SK-N-SH treated with all-trans-retinoic acid at 6 μM for 48 hours (cell line): ENCODE results near the gene KCNH1.

Experiments
- ARNTL ChIP-seq: fragments of 450-650 bp; formaldehyde crosslinking; IDR thresholded peaks from 2 replicates; pipeline ENCODE4 v1.5.0; 2020; ENCODE audit warnings: low read depth, mild to moderate bottlenecking, moderate library complexity, borderline replicate concordance
- CREB5 ChIP-seq: fragments of 250-450 bp; sonication (Bioruptor Pico); IDR thresholded peaks from 2 replicates; pipeline ENCODE4 v1.5.1; 2020; ENCODE audit warnings: low read depth, mild to moderate bottlenecking, moderate library complexity
- CSDC2 ChIP-seq: fragments of 250-450 bp; sonication (Bioruptor Pico); IDR thresholded peaks from 2 replicates; pipeline ENCODE4 v1.5.0; 2020; ENCODE audit warnings: mild to moderate bottlenecking, moderate library complexity
- ESRRG ChIP-seq: fragments of 250-450 bp; sonication (Bioruptor Pico); IDR thresholded peaks from 2 replicates; pipeline ENCODE4 v1.6.1; 2021; ENCODE audit warnings: mild to moderate bottlenecking
- ISL1 ChIP-seq: fragments of 250-450 bp; sonication (Bioruptor Pico); IDR thresholded peaks from 2 replicates; pipeline ENCODE4 v2.1.2; 2022; ENCODE audit warnings: mild to moderate bottlenecking, moderate library complexity
- OSR1 ChIP-seq: fragments of 250-450 bp; sonication (Bioruptor Pico); IDR thresholded peaks from 2 replicates; pipeline ENCODE4 v1.8.0; 2022; ENCODE audit warnings: moderate library complexity, mild to moderate bottlenecking, inconsistent platforms
- PATZ1 ChIP-seq: fragments of 250-450 bp; sonication (Bioruptor Pico); IDR thresholded peaks from 2 replicates; pipeline ENCODE4 v1.8.0; 2020; ENCODE audit warnings: mild to moderate bottlenecking, moderate library complexity, borderline replicate concordance
- TCF4 ChIP-seq: fragments of 250-450 bp; sonication (Bioruptor Pico); IDR thresholded peaks from 2 replicates; pipeline ENCODE4 v1.8.0; 2021; ENCODE audit warnings: mild to moderate bottlenecking, moderate library complexity, borderline replicate concordance
- TSHZ2 ChIP-seq: fragments of 250-450 bp; sonication (Bioruptor Pico); IDR thresholded peaks from 2 replicates; pipeline ENCODE4 v1.5.0; 2020; ENCODE audit warnings: mild to moderate bottlenecking, moderate library complexity
- ZC3H10 ChIP-seq: fragments of 250-450 bp; sonication (Bioruptor Pico); IDR thresholded peaks from 2 replicates; pipeline ENCODE4 v1.5.1; 2021; ENCODE audit warnings: mild to moderate bottlenecking, moderate library complexity
- ZFP3 ChIP-seq: fragments of 250-450 bp; sonication (Bioruptor Pico); IDR thresholded peaks from 2 replicates; pipeline ENCODE4 v1.5.0; 2020; ENCODE audit warnings: mild to moderate bottlenecking, moderate library complexity
- ZFP30 ChIP-seq: fragments of 450-650 bp; formaldehyde crosslinking; IDR thresholded peaks from 2 replicates; pipeline ENCODE4 v1.5.0; 2022; ENCODE audit warnings: mild to moderate bottlenecking, moderate library complexity
- ZNF565 ChIP-seq: fragments of 450-650 bp; formaldehyde crosslinking; conservative IDR thresholded peaks from 2 replicates; pipeline ENCODE4 v1.5.0; 2020; ENCODE audit warnings: low read depth, mild to moderate bottlenecking, moderate library complexity
- ZNF70 ChIP-seq: fragments of 450-650 bp; formaldehyde crosslinking; IDR thresholded peaks from 2 replicates; pipeline ENCODE4 v1.5.0; 2020; ENCODE audit warnings: mild to moderate bottlenecking, moderate library complexity

GRCh38 chr1:211013346-211014240, 120.4 kb downstream of the KCNH1 start:
- TF ChIP-seq ARNTL (no peak), ZC3H10 (no peak), ISL1 (no peak), CREB5 (CRISPR knock-in tag) (no peak), OSR1 (CRISPR knock-in tag) (no peak), ZFP30 (no peak), PATZ1 (CRISPR knock-in tag) (no peak), ZNF70 (no peak), ZFP3 (CRISPR knock-in tag) (no peak), CSDC2 (CRISPR knock-in tag) (no peak), TSHZ2 (no peak), TCF4 (CRISPR knock-in tag) (no peak), ESRRG (CRISPR knock-in tag) (no peak), ZNF565 (CRISPR knock-in tag) (no peak)
